SK-N-MC (cell line): ENCODE data around the gene ZNF229.
"Not testable (repeated sequence)": the region's sequence is repeated elsewhere in the genome, so short reads cannot be mapped to it uniquely, and the experiment has no call there.

ENCODE experiments used
- EZH2 ChIP-seq: fragments of 200-600 bp; sonication (generic); IDR thresholded peaks from one replicate; pipeline ENCODE4 v1.6.1; 2017; ENCODE audit warnings: antibody characterized with exemption
- FOXP2 ChIP-seq: optimal IDR thresholded peaks from 2 replicates; pipeline ENCODE3; 2011; ENCODE audit warnings: mild to moderate bottlenecking, moderate library complexity; ENCODE audit not compliant: insufficient read depth; ENCODE audit errors: extremely low read length, control extremely low read depth
- POLR2AphosphoS5 ChIP-seq: IDR thresholded peaks from 2 replicates; pipeline ENCODE4 v1.6.1; 2012; ENCODE audit warnings: mild to moderate bottlenecking, low read depth, low read length, borderline replicate concordance

- TF ChIP-seq EZH2, POLR2AphosphoS5, FOXP2: not testable (repeated sequence)
Observed at GRCh38 chr19:44462600-44463286, 14.5 kb upstream of the ZNF229 start.
